Stimulated activated CD4-positive, alpha-beta T cell treated with anti-CD3 and anti-CD28 coated beads, TNF-alpha, amount 100 ng/mL, for 24 hours (primary cell): ENCODE measurements around the gene DMBX1.

ENCODE experiments used
- DNase-seq, 3 experiments: peaks; one replicate each; pipeline ENCODE4 v3.0.0-alpha.2; 2020; ENCODE audit warnings: low read depth in 3 of 3

DMBX1 gene

DNA sequence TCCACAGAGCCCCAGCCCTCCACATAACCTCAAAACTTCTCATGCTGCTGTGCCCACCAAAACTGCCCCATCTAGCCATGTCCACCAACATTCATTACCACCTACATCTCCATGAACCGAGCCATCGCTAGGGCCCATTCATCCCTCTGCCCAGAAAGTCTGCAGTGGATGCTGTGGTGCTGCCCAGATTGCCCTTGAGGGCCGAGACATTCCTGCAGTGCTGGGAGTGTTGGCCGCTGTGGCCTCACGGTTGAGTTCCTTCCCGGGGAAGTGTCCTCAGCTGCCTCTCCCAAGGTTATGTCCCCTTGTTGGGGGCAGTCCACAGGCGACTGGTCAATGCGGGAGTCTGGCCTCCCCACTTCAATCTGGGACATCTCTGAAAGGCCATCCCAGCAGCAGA, 30.3 kb upstream of the DMBX1 start:
- no peak for DNase-seq

DNA sequence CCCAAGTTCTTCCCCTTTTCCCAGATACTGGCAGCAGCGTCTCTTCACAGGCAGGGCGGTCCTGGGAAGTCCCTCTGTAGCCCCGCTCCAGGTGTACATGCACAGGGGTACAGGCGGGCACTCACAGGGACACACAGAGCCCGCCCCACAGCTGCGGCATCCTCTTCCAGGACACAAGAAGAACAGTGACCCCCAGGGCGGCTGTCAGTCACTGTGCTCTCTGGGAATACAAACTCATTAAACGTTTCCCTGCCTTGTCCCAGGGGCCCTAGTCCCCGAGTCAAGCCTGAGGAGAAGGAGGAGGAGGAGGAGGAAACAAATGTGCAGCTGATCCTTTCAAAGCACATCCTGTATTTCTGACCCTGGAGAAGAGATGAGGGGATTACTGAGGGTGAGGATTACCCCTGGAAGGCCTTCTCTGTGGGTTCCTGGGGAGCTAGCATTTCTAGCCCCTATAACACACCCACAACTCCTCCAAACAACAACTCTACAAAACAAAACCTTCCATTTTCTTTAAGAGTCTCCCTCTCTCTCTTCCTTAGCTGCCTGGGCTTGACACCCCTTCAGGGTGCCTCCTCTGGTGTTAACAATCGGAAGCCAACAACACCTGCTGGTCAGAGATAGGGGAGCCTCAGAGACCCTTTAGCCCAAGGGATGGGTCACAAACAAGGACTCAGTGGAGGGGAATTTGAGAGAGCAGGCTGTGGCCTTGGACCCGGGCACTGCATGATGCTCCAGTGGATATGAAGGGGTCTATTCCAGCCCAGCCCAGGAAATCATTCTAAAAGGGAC, 28.4 kb upstream of the DMBX1 start:
- no peak for DNase-seq

DNA sequence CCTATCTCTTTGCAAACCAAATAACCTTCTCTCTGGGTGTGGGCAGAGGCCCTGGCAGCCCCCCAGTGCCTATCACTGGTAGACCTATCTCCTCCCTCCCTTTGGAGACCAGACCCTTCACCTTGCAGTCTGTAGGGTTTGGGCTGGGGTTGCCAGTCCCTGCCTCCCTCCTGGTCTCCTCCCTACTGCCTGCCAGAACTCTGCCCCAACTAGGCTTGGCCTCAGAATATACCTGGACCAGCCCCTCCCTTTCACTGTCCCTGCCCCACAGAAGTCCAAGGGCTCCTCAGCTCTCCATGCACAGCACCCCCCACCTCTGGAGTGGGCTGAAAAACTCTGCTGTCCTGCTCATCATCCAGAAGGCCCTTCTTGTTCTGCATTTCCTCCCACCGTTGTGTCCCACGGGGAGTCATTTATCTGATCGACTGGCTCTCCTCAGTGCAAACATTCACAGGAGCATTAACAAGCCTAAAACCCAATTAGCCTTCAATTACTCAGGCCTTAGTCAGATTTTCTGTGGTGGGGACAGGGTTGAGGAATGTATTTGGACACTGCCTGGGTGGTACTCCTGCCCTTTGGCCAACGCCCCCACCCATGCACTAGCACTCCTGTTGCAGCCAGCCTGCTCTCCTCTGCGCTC, 27.7 kb upstream of the DMBX1 start:
- DNase-seq: no peak

DNA sequence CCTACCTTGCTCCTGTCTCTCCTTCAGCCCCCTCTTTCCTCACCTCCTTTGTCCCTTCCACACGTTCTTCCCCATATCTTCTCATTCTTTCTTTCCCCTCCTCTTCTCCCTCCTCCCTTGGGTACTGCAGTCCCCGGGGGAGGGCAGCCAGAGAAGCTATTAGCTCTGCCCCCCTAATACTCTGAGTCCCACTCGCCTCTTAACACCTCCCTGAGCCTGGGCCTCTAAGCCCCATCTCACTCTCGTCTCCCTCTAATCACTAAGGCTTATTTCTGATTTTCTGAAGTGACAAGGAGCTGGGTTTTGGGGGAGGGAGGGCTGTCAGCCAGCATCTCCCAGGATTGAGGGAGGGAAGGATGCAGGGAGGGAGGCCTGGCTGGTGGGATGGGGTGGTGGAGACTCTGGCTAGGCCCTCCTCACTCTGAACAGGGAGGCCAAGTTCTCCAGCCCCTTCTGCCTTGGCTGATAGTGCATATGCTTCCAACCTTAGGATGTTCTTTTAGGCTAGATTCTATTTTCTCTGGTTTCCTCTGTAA, 25.6 kb upstream of the DMBX1 start:
- DNase-seq: no peak

DNA sequence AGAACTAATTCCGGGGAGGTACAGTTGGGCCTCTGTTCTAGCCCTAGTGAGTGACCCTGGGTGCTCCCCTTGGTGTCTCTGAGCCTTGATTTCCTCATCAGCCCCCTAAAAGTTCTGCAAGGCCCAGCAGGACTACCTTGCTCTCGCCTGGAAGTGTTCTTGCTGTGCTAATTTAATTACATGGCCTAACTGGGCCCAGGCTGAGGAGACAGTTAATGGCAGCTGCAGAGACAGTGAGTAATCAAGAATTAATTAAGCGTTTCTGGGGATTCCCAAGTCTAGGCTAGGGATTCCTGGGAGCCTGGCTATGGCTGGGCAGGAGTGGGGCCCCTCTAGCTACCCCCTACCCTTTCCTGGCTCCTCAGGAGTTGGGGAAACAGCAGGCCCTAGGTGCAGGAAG, 24.7 kb upstream of the DMBX1 start:
- no peak for DNase-seq

DNA sequence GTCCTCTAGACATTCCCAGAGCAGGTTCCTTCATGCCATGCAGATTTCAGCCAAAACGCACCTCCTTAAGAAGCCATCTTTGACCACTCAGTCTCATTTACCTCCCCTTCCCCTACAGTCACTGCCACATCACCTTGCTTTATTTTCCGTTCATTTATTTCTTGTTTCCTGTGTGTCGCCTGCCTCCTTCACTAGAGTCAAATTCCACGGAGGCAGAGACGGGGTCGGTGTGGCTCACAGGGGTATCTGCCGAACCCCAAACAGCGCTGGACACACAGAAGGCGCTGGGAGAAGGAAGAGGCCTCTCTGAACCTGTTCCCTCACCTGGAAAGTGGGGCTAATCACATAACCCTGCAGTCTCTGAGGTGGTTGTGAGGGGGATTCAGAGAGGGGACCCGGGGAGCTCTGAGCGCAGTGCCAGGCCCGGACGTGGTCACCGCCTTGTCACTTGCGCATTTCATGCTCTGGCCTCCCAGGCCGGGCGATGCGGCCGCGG, 23.6 kb upstream of the DMBX1 start:
- DNase-seq: no peak

DNA sequence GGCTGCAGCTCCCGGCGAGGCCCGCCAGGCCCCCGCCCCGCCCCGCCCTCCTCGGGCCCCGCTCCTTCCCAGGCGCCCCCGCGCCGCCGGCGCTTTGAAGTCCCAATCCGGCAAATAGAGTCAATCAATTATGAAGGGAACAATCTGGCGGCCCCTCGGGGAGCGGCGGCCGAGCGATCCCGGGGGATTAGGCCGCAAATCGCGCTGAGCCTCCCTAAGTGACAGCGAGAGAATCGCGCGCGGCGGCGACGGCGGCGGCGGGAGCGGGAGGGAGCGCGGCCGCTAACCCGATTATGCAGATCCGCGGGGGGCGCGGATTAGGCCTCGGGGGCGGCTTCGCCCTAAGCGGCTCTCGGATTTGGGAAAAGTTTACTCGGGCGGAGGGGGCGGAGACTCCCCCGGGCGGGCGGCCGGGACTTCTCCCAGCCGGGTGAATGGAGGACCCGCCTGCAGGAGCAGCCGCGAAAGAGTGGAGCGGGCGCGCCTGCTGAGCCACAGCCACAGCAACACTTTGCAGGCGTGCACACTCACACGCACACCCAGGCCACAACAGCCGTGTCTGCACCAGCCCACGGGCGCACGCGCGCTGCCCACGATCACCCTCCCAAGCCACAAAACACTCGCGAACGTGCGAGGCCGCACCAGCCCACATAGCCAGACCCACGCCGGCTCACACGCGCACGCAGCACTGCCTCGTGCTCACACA, 23.0 kb upstream of the DMBX1 start:
- DNase-seq: peak in 1 of 3 experiments; percentile 22

DNA sequence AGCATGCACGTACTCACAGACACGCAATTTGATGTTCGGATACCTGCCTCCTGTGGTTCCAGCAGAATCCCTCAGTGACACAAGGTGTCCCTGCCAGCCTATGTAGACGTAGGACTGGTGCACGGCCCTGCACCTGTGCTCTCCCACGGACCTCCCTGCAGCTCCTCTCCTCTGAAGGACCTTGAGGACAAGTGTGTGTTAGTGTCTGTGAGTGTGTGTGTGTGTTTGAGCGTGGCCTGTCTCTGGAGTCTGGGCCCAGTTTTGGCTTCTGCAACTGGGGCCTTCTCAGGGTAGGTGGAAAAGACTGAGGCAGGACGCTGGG, 22.5 kb upstream of the DMBX1 start:
- no peak for DNase-seq

DNA sequence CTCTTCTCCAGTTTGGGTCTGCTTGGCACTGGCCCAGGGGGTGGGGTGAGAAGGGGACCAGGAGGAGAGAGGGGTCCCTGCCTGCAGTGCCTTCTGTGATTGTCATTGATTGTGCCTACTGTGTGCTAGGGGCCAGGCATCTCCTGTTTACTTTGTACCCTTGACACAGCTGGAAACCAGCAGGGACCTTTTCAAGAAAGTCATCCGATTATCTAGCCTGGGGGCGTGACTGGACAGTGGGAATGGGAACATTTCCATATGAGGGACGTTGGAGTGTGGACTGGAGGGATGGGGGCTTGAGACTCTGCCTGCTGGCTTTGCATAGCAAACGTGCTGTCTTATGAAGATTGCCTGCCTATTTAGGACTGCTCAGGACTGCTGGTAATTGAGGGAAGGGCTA, 19.8 kb upstream of the DMBX1 start:
- no peak for DNase-seq

DNA sequence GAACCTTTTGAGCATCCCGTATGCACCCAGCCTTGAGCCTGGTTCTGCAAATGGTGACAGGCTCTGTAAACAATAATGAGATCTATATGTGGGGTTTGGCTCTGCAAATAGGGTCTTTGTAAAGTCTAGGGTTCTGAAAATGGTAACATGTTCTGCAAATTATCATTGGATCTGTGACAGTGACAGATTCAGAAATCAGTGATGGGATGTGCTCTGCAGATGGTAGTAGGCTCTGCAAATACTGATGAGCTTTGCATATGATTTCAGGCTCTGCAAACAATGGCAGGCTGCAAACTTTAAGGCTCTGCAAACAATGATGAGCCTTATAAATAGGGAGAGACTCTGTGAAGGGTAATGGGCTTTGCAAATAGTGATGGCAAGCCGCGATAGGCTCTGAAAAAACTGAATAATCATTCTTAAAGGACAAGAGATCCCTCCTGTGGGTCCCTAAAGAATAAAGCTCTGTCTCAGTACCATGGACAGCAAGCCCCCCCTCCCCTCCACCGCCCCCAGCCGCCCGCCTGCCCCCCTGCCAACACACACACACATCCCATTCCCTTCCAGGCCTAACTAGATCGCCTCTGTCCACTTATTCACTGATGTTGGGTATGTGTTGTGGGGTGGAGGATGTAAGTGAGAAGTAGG, 17.7 kb upstream of the DMBX1 start:
- no peak for DNase-seq

DNA sequence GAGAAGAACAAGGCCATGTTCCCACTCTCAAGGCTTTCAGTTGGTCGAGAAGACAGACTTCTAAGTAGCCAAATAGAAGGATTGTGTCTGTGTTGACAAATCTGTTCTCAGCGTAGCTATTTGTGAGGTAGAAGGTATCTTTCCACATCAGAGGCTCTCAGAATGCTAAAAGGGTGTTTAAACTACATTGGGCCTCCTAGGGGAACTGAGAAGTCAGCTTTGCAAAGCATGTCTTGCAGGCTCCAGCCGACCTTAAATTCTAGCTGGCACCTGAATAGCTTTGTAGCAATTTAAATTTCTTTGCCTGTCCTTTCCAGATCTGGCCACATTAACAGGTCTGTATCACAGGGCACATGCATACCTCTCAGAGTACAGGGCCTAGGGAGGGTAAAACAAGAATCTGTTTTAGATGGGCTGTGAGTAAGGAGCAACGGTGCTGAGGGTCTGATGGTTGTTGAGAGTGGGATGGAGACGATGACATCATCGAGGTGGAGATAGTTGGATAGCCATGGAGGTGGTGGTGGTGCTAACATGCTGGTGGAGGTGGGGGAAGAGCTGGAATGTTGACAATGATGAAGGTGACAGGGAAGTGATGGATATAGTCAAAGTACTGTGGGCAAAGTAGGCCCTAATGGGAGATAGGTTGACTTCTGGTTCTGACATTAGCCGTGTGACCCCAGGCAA, 17.0 kb upstream of the DMBX1 start:
- no peak for DNase-seq

DNA sequence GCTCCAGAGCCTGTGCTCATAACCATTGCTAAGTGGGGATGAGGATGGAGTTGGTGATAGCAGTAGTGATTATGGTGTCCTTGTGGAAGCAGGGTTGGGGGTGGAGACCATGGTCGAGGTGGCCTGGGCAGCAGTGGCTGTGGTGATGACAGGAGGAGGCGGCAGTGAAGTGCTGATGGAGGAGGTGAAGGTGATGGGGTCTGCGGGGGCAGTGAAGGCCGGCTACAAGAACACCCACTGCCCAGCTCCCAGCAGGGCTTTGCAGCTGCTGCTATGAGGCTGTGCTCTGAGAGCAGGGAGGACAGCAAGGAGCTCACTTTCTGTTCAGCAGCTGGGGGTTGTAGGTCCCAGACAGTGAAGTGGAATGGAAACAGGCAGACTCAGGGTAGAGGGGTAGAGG, 15.6 kb upstream of the DMBX1 start:
- no peak for DNase-seq

DNA sequence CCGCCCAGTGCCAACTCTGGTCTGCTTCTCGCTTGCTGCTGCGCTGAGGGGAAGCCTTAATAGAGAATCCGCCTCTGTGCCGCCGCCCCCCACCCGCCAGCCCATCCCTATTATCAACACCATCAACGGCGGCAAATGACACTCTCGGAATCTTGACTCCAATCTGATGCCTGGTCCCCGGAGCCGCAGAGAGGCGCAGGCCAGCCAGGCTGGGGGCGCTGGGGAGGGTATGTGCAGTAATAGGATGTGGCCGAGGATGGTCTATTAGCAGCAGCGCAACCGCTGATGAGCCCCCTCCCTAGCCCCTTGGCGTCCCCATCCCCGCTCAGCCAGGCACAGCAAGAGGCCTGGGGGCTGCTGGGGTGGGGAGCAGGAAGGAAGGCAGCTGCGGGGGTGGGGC, 15.1 kb upstream of the DMBX1 start:
- DNase-seq: no peak

DNA sequence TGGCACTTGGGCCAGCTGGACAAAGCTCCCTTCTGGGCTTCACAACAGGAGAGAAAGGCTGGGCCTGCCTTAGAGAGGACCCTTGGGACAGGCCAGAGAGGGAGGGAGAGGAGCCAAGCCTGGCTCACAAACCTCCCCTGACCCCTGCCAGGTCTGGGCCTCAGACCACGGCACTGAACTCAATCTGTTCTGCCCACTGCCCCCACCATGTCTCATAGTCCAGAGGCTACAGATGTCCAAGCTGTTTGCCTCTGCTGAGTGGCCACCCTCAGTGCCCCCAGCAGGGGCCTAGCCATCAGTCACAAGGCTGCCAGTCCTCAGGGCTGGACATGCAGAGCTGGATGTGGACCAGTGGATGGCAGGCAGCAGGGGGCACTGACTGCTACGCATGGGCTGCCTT, 13.0 kb upstream of the DMBX1 start:
- no peak for DNase-seq

DNA sequence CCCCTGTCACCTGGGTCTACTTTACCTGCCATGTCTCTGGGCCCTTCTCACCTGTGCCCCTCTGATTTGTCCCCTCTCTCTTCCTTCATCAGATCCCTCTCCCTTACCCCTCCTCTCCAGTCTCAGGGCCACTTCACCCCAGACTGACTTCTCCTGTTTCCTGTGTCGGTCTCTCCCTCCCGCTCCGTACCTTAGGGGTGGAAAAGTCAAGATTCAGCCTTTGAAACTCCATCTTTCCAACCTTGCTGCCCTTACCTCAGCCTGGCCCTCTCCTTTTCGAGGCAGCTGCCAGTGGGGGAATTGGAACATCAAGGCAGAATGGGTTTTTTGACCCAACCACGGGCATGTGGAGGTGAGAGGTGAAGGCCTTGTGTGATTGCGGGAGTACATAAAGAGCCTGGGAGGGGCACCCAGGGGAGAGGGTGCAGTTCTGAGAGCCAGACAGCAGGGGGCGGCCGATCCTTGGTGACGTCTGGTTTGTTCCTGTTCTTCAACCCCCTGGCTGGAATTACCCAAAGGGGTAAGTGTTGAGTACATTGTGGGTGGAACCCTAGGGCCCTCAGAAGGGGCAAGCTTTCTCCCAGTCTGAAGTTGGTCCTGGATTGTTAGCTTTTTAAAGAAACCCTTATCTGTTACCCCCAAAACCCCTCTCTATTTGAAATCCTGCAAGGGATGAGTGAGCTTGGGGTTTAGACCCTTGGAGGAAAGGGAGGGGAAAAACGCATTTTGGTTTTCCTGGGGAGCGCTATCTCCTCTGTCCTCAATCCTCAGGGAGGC, 12.3 kb upstream of the DMBX1 start:
- peak; percentile 60 to 78 (median 64) for DNase-seq

DNA sequence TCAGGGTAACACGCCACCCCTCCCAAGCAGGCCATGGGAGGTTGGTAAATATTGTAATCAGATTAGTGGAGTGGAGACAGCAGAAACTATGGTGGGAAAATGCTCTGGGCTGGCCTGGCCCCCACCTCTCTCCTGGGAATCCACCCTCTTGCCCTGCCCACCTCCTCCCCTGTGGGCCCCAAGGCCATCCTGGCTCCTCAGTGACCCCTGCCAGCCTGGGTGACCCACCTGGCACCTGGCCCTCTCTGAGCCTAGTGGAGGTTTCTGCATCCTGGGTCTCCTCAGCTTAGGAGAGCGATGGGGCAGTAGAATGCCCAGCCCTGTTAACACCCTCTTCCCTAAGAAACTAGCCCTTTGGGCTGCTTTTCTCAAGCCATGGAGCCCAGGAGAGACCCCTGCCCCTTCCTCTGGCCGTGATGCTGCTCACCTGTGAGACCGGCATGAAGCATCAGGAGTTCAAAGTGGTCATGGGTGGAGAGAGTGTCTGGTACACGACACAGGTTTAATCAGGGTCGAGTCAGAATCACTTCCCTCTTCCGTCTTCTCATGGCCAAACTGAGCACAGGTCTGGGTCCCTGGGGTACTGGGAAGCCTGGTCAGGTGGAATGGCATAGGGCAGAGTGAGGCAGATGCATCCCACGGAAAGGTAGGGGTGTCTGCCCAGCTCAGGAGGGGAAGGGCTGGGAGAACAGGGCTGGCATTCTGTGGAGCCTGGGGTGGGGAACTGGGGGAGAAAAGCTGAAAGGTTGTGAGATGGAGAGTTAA, 10.7 kb upstream of the DMBX1 start:
- DNase-seq: no peak

DNA sequence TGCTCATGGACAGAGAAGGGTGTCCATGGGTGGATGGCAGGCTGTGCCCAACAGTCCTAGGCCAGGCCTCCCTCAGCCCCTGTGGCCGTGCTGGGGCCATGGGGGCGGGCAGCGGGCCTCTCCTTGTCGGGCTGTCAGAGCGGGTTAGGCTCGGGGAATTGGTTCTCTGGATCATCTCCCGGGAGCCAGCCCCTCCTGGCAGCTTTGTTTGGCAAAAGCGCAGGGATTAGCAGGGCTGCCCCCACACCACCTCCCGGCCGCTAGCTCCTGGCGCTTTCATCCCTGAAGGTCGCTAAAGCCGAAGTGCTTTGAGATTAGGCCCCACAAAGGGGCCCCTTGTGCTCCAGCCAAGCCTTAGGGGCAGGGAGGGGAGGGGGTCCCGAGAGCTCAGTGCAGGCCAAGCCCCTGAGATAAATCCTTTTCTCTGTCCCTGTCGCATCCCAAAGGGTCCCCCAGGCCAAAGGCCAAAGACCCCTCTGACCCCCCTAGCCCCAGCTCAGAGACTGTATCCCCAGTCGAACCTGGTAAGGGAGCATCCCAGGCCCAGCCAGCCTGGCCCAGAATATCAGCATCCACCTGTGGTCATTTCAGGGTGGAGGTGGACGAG, 9.8 kb upstream of the DMBX1 start:
- no peak for DNase-seq

DNA sequence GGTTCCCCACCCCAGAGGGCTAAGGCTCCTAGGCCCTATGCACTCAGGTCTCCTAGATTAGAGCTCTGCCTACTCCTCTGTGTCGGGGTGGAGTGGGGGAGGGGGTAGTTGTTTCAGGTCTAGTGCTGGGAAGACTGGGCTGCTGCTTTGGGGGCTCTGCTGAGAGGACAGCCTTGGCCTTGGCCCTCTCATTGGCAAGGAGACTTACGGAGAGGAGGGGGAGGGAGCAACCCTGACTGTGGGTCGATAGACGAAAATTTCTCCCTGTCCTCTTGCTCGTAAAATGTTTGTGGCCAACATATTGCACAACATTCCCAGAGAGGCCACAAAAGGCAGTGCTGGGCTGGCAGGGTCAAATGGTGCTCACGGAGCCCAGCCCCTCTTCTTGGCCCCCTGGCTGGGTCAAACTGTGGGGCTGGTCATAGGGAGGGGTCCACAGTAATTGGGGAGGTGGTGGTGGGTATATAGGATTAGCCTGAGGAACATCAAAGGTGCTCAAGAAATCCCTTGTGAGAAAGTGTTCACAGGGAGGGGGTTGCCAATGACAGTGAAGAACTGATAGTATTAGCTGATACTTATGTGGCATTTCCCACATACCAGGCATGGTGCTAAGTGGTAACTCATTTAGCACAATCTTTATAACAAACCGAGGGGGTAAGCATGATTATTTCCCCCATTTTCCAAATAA, 8.5 kb upstream of the DMBX1 start:
- DNase-seq: no peak

DNA sequence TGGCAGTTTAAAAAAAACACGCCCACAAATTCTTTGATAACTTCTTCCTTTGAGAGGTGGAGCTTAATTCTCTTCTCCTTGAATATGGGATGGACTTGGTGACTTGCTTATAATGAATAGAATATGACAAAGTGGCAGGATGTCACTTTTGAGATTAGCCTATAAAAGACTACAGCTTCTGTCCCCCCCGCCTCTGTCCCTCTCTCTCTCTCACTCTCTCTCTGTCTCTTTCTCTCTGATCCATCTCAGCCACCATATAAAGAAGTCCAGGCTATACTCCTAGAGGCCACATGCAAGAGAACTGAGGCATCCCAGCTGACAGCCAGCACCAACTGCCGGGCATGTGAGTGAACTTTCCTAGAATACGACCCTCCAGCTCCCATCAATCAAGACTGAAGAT, 7.7 kb upstream of the DMBX1 start:
- DNase-seq: no peak
